Adrenal gland (tissue), 5 donors: ENCODE results near the gene PCGF3.
"Not testable (repeated sequence)": the region's sequence is repeated elsewhere in the genome, so short reads cannot be mapped to it uniquely, and the experiment has no call there.

ENCODE experiments used
- CTCF ChIP-seq, 6 experiments: fragments of 450-650 bp in 4 of 6; fragments of 200-600 bp in 2 of 6; sonication (generic) in 1 of 6; IDR thresholded peaks; 1 replicate in 5 of 6; 2 replicates in 1 of 6; pipeline versions ENCODE4 v1.5.1 to v1.8.0; 2016 to 2021; ENCODE audit warnings: antibody characterized with exemption in 6 of 6, mild to moderate bottlenecking in 2 of 6, moderate library complexity in 1 of 6
- POLR2A ChIP-seq, 2 donors: fragments of 450-650 bp; IDR thresholded peaks; one replicate each; pipeline ENCODE4 v1.6.1; 2017; ENCODE audit warnings: antibody characterized with exemption in 2 of 2, mild to moderate bottlenecking in 2 of 2, moderate library complexity in 1 of 2
- donor health status: DM: no; HTN: no; CAD: no.

- TF ChIP-seq CTCF, POLR2A (IDR thresholded peaks at IDR 0.05): not testable (repeated sequence)
Measured at GRCh38 chr4:774419-775092, 68.9 kb downstream of the PCGF3 start.
